ENCODE results near the gene STRA6.

The STRA6 gene, protein sequence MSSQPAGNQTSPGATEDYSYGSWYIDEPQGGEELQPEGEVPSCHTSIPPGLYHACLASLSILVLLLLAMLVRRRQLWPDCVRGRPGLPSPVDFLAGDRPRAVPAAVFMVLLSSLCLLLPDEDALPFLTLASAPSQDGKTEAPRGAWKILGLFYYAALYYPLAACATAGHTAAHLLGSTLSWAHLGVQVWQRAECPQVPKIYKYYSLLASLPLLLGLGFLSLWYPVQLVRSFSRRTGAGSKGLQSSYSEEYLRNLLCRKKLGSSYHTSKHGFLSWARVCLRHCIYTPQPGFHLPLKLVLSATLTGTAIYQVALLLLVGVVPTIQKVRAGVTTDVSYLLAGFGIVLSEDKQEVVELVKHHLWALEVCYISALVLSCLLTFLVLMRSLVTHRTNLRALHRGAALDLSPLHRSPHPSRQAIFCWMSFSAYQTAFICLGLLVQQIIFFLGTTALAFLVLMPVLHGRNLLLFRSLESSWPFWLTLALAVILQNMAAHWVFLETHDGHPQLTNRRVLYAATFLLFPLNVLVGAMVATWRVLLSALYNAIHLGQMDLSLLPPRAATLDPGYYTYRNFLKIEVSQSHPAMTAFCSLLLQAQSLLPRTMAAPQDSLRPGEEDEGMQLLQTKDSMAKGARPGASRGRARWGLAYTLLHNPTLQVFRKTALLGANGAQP

DNA sequence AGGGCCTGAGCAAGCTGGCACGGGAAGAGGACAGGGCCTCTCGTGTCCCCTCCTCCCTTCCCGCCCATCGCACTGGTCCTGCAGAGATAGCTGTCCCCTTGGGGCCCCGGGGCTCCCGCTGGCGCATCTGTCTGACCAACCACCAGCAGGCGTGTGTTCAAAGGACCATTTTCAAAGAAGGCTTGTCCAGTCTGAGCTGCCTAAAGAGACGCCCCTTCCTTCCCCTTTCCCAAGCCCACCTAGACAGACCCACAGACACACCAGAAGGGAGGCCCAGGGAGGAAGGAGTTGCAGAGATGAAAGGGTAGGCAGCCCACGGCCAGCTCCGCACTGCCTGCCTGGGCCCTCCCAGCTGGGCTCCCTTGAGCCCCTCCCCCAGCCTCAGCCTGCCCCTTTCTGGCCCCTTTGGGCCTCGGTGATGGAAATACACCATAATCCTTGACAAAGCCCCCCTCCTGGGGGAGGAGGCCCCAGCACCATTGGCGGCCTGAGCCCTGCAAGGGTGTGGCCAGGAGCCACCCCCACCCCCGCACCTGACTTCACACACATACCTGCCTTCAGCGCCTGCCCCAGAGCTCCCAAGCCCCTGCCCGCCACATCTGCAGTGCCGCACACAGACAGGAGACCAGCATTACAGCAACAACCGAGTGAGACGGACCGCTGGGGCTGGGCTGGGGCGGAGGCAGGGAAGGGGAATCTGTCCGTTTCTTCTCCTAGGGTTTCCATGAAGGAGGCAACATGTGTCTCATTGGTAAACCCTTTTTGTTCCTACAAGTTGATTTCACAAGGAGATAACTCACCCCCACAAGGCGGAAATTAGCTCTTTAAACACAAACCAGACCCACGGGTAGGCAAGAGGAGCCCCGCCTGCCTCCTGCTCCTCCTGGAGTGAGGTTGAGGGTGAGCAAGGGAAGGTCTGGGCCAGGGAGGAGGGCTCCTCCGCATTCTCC, at the start of gene STRA6:
STRA6 (minus strand) TSS at position 336 of the 950 bp plus-strand sequence. CDS start 520 bp downstream, outside the sequence.
- no peak for DNase-seq

DNA sequence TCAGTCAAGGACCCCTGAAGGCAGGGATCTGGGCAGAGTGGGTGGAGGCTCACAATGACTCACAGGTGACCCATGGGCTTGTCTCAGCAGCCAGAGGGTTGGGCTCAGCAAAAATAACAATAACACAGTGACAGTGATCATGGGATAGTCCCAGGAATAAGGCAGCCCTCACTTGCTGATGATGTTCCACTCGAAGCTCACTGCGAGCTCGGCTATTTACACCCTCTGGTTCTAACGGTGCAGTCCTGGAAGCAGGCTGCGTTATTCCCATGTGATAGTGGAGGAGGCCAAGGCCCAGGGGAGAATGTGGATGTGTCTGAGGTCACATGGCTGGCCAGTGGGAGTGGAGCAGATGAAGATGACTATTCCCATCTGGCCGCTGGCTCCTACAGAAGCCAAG, 49.7 kb upstream of the STRA6 start:
- no peak for DNase-seq

DNA sequence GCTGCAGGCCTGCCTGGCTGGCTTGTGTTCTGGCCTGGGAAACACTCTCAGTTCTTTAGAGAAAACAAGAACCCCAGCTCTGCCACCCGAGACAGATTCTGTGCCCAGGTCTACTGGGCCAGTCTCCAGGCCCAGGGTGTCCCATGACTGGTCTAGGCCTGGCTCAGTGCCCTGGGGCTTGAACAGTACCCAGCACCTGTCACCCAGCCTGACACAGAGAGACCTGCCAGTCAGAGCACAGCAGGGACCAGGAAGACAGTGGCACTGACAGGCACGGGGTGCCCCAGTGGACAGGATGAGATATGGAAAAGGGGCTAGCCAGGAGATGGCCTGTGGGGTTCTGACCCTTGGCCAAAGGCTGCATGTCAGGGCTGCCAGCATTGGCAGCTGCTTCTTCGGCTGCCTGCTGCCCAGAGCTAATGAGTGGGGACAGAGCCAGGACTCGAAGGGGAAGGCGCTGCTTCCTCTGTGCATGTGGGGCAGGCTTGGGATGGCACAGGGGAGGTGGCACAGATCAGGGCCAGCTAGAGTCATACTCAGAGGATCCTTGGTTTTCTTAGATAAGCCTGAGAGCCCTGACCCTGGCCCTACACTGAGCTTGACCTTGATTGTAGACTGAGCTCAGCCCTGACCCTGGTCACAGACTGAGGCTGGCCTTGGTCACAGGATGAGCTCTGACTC, 48.7 kb upstream of the STRA6 start:
- DNase-seq, result no peak

DNA sequence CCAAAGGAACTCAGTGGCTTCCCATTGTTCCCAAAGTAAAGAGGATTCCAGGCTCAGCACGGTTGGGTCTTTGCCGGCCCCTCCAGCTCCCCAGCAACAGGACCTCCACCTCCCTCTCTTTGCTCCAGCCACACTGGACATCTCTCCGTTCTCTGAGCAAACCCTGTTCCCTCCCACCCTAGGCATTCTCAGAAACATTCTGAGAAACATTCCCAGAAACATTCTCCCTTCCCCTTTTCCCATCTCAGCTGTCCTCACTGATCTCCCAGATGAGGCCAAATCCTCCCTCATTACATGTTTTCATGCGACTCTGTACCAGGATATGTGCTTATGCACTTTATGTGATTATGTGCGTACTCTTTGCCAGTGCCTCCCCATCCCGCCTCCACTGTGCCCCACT, 47.7 kb upstream of the STRA6 start:
- DNase-seq, result no peak

DNA sequence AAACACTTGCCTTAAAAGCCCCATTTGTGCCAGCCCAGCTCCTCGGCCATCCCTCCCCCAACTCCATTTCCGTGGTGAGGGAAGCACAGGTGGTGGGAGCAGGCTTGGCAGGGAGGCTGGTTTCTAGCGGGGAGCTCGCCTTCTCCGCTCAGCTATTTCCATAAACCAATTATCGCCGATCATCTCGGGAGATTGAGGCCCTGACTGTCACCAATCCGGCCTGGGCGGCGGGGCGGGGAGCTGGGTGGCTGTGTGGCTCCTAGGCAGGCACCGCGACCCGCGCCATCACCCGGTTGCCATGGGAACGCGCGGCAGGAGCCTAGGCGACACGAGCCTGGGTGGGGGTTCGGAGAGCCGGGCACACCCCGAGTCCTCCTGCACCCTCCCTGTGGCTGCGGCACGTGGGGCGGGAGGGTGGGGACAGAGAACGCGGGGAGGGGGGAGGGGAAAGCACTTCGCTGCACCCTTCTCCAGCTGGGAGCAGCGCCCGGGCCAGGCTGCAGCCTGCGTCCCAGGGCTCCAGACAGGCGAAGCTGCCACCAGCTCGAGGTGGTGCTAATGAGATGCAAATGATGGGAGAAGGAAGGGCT, 42.9 kb upstream of the STRA6 start:
- peak; percentile 92 for DNase-seq

DNA sequence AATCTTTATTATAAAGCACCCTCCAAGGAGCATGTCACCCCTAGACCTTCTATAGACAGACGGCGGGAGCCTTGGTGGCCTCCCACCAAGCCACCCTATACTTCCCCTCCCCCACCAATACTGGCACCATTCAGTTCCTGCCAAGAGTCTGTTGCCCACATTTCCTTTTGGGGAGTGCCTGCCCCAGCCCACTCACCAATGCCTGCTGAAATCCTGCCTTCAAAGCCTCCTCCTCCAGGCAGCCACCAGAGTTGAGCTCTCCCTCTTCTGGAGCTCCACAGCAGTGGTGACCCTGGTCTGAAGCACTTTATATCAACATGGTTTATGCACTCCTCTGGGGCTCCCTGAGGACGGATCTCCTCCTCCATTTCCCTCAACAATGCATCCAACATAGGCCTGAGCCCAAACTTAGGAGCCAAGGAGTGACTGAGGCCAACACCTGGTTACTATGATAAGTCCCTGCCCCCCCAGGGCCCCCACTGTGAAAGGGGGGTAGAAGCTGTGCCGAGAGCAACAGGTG, 42.3 kb upstream of the STRA6 start:
- DNase-seq, result no peak

DNA sequence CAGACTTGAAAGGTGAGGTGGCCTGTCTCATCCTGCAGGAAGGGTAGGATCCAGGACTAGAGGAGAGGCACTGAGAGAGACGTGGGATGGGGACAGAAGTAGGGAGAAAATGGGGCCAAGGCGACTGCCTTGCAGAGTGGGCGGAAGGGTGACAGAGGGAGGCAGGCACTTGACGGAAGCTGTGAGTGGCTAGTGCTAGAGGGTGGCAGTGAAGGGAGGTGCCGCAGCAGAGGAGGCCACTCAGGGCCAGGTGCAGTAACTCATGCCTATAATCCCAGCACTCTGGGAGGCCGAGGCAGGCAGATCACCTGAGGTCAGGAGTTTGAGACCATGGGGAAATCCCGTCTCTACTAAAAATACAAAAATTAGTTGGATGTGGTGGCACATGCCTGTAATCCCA, 40.8 kb upstream of the STRA6 start:
- peak; percentile 27 for DNase-seq

DNA sequence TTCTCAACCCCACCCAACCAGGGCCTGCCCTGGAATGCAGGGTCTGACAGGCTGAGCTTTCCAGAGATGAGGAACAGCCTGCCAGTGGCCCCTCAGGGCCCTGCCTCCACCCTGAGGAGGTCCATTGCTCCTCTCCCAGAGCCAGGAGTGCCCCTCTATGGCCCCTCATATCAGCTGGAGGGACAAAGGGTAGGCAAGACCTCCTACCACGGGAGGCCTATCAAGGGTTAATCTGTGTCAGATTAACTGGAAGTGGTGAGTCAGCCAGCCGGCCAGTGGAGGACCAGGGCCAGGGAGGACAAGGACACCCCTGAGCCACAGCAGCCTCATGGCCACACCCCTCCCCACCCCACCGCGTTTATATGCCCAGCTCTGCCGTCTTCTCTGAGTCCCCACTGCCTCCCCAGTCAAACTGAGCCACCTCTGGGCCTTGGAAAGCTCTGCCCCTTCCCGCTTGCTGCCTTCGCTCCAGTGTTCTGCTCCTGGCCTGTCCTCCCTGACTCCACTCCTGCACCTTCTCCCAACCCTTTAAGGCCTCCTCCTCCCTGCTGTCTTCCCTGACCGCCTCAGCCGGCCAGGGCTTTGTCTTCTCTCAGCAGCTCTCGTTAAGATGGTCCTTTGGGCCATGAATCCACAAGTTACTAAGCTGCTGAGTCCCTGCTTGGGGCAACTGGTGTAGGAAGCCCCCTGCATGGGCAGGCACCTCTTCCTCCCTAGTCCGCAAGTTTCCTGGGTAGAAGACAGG, 40.0 kb upstream of the STRA6 start:
- DNase-seq, result no peak

DNA sequence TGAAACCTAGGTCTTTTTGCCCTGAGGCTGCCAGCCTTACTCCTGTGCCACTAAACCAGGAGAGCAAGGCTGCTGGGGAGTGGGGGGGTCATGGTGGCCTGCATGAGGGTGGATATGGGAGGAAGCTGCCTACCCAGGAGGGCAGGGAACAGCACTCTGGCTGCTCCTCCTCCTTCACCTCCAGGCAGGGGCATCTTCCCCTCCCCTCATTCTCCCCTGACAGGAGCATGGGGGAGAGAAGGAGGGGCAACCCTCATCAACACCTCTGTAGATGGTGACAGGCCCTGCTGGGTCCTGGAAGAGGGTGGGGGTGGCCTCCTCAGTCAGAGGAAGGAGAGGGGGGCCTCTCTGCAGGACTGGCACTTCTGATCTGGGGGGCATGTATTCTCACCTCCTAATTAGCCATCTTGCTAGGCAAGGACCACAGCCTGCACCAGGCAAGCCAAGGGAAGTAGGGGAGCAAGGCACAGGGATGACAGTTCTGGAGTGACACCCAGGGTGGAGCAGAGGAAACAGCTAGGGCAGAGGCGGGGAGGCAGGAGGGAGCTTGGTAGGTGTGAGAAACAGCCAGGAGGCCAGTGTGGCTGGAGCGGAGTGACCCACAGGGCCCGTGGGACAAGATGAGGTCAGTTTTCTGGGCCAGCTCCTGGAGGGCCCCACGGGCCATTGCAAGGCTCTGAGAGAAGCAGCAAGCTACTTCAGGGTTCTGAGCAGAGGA, 38.5 kb upstream of the STRA6 start:
- DNase-seq, result no peak

DNA sequence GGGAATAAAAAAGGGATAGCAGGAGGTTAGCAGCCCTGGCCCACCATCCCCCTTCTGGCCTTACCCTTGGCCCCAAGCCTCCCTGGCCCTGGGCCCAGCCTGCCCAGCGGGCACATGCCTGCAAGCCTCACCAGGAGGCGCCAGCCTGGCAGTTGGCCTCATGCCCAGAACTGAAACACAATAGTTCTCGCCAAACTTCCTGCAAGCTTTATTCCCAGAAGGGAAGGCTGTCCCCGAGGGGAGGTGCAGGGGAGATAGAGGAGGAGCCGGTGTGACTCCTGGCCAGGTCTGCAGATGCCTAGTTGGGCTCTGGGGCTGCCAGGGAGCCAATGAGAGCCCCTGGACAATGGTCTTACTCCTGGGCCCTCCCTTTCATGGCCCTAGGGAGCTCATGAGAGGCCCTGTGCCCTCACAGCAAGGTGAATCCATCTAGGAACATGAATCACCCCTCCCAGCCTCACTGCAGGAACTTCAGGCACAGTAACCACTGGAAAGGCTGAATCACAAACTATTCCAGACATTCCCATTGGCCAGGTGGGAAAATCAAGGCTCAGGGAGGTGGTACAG, 37.5 kb upstream of the STRA6 start:
- peak; percentile 95 for DNase-seq

DNA sequence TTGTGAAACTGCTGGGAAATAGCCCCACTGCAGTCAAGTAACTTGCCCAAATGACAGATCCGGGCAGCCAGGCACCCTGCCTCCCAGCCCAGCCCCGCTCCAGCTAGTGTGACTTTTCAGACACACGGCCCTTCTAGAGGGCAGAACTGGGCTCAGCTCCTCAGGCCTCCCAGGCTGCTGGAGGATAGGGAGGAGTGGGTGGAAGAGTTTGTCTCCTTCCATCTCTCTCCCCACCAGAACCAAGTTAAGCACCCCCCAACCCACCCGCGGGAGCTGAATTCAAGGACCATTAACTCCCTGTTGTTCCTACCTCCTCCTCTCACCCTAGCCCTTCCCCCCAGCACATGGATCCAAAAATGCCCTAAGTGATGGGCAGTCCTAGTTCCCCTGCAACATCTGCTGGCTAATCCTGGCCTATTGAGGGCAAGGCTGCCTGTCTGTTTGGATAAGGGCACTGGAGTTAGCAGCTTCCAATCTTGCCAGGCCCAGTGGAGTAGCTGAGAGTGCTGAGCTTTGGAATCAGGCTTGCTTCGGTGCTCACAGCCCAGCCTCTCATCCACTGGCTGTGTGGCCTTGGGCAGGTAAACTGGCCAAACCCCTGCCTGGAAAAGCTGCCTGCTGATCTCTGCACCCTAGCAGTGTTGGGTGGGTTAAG, 36.6 kb upstream of the STRA6 start:
- DNase-seq, result peak; percentile 71

DNA sequence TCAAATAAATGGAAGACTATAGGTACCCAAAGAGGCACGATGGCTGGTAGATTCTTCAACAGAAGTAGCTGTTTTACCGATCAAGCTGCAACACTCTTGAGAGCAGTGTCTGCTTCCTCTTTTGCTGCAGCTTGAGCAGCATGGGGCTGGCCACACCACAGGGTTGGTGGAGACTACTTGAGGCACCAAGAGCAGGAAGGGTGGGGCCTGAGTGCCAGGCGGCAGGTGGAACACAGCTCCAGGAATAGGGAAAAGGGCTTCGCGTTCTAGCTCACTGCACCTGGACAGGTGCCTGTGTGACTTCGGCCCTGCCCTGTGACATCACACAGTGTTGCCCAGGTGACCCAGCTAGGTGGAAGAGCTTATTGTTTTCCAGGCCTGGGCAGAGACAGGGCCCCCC, 33.4 kb upstream of the STRA6 start, which contains the start of gene CCDC33:
CCDC33 (plus strand) TSS at position 365 of the 400 bp plus-strand sequence. CDS start 394 bp downstream, outside the sequence.
- DNase-seq, result peak; percentile 27

DNA sequence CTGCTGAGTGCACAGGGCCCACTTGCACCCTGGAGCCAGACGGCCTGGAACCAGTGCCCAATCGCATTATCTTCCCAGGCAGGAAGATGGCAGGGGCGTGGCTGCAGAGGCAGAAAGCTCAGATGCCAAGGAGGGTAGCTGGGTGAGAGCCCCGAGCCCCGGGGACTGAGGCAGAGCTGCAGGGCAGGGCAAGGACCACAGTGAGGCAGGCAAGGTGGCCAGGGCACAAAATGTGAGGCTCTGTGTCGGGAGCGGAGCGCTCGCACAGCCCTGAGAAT, 31.9 kb upstream of the STRA6 start:
- no peak for DNase-seq

DNA sequence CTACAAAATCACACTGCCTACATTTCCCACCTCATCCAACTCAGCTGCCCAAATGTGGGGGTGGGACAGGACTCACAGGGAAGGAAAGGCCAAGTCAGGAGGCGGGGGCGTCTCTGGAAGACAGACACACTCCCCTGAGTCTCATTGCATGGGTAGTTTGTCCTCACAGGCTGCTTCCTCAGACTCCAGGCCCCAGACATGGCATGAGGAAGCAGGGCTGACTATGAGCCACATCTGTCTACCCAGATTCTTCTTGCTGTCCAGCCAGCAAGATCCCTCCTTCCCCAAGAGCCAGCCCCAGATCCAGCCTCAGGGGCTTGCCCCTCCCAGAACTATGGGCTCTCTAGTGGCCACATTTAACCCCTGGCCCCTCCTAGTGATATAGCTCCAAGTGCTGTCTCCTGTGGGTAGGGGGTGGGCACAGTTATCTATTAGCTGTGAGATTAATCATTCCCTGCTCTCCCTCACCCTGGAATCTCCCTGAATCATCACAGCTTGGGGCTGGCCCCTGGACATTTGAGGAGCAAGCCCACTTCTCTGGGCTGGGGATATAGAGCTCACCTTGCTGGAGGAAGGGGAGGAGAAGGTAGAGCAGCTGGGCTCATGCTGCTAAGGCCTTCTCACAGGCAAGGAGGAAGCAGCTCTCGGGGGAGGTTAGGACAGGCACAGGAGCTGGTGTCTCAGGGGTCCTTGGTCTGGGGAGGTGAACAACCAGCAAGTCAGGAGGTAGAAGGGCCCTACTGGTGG, 31.4 kb upstream of the STRA6 start:
- no peak for DNase-seq

DNA sequence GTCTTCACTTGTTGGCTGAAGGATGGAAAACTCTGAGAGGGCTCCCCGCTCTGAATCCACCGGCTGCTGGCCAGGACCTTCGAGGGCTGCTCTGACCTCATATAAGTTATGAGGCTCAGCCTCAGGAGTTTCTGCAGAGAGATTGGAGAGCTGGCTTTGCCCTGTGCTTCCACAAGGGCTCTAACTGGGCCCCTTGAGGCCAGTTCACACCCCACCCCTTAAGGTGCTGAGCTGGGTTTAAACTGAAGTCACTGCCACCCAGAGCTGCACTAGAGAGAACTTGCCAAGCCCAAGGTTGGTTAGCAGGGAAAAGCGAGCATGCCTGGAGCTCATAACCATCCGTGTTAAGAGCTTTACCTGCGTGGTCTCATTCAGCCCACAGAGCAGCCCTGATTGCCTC, 30.8 kb upstream of the STRA6 start:
- no peak for DNase-seq

DNA sequence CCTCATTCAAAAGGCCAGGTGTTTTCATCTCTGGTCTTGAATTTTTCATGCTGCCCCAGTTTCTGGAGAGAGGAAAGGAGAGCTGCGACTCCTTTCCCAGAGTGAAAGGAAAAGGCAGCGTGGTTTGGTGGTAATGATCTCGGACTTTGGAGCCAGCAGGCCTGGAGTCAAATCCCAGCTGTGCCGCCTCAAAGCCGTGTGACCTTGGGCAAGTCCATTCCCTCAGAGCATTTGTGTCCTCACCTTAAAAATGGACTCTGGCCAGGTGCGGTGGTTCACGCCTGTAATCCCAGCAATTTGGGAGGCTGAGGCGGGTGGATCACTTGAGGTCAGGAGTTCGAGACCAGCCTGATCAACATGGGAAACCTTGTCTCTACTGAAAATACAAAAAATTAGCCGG, 28.9 kb upstream of the STRA6 start:
- DNase-seq, result no peak

DNA sequence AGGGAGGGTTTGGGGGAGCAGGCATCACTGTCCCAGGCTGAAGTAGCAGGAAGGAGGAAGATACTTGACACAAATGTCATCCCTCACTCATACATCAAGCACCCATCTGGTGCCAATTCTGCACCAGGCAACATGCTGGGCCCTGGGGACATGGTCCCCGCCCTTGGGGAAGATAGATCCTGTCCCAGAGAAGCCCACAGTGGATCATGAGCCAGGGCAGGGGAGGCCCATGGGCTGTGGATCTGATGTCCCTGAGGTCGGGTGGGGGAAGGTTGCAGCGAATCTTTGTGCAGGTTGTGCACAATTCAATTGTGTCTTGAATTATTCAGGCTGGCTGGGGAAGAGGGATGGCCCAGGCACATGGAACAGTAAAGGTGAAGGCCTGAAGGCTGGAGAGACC, 27.1 kb upstream of the STRA6 start:
- no peak for DNase-seq

DNA sequence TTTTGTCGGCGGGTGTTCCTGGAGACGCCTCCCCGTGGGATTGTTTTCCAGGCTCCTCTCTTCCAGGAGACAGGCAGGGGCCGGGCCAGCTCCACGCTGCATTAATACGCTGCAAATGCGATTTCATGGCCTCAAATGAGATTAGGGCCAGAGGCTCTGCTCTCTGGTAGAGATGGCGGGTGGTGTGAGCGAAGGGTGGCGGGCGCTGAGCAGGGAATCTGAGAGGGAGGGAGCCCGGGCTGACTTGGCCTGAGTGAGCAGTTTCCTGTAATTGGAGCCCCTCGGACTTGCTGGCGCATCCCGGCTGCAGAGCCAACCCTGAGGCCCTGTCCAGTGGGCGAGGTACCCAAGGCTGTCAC, 26.1 kb upstream of the STRA6 start:
- peak; percentile 89 for DNase-seq

Data from NCI-H1092 treated with DMSO at 0.1 percent for 48 hours (cell line).